Lung microvascular endothelial cell (primary cell): ENCODE results near the gene SNIP1. TPM values are rescaled to one million over a fixed set of nuclear protein-coding genes. Genes with fewer than 3 reads are reported as not detected.
"Not testable (repeated sequence)": the region's sequence is repeated elsewhere in the genome, so short reads cannot be mapped to it uniquely, and the experiment has no call there.

Source experiments
- DNase-seq, 2 donors: peaks; one replicate each; pipeline versions ENCODE4 v3.0.0 to v3.0.0-alpha.2; 2010; ENCODE audit warnings: low read depth in 2 of 2
- total RNA-seq: library from RNA; depleted of rRNA; stranded (reverse); fragments of >200 nt; gene quantifications from 2 replicates; pipeline ENCODE4 v1.2.1, GENCODE V29; 2014

The SNIP1 gene
- total RNA-seq, 1 donor from 2014 or later = 14.3 TPM

GRCh38 chr1:37514350-37515184, 39.5 kb downstream of the SNIP1 start, which contains the start of gene MEAF6:
TSS of gene MEAF6 (minus strand) at chr1:37514766. CDS start at chr1:37514746, 20 bp downstream.
- DNase-seq = peak; percentile 83

GRCh38 chr1:37513795-37514349, 40.2 kb downstream of the SNIP1 start:
- peak; percentile 11 to 23 for DNase-seq

- no peak for DNase-seq
Observed at GRCh38 chr1:37509181-37509580, 44.9 kb downstream of the SNIP1 start.

- DNase-seq = no peak
Observed at GRCh38 chr1:37506740-37507139, 47.4 kb downstream of the SNIP1 start.

GRCh38 chr1:37502791-37503190, 51.3 kb downstream of the SNIP1 start:
- DNase-seq = not testable (repeated sequence)

- DNase-seq = no peak
Observed at GRCh38 chr1:37502104-37502503, 52.0 kb downstream of the SNIP1 start.

GRCh38 chr1:37501661-37502060, 52.4 kb downstream of the SNIP1 start:
- no peak for DNase-seq

GRCh38 chr1:37498872-37499617, 55.0 kb downstream of the SNIP1 start:
- peak; percentile 76 to 80 for DNase-seq

- no peak for DNase-seq
Observed at GRCh38 chr1:37497832-37498231, 56.3 kb downstream of the SNIP1 start.

- DNase-seq = no peak
Observed at GRCh38 chr1:37495875-37496274, 58.2 kb downstream of the SNIP1 start.

- DNase-seq = no peak
Observed at GRCh38 chr1:37493336-37494098, 60.6 kb downstream of the SNIP1 start.

GRCh38 chr1:37487619-37487984, 66.5 kb downstream of the SNIP1 start:
- DNase-seq = no peak

- peak; percentile 73 to 79 for DNase-seq
Observed at GRCh38 chr1:37486680-37487618, 67.1 kb downstream of the SNIP1 start.

- DNase-seq = no peak
Observed at GRCh38 chr1:37485902-37486679, 68.0 kb downstream of the SNIP1 start.

Other genes with a start within 250 kb of the SNIP1 start
- 1.1 and 2.4 TPM in 2 replicates for gene ZC3H12A, start 79.7 kb downstream of the SNIP1 start, total RNA-seq
- gene MEAF6, start 39.5 kb downstream of the SNIP1 start, total RNA-seq = 27.9 and 41.3 TPM in 2 replicates
- gene DNALI1, start 2.6 kb upstream of the SNIP1 start, total RNA-seq = 0.20 and 0.22 TPM in 2 replicates
- 37.3 and 47.4 TPM in 2 replicates for gene GNL2, start 41.6 kb upstream of the SNIP1 start, total RNA-seq
- gene RSPO1, start 80.6 kb upstream of the SNIP1 start, total RNA-seq = not detected in 2 replicates
- 1.4 and 5.7 TPM in 2 replicates for gene CDCA8, start 138.2 kb upstream of the SNIP1 start, total RNA-seq
- gene EPHA10, start 210.8 kb upstream of the SNIP1 start, total RNA-seq = not detected in 2 replicates
- gene MANEAL, start 239.6 kb upstream of the SNIP1 start, total RNA-seq = 0.65 and 1.6 TPM in 2 replicates